Measurements from ENCODE around the gene SLC25A39. TPM values are rescaled to one million over a fixed set of nuclear protein-coding genes. Genes with fewer than 3 reads are reported as not detected.

Gene SLC25A39
- total and polyA plus RNA-seq, 9 donors, result 35.9 to 87.7 (median 70.0) TPM

GRCh38 chr17:44314524-44314868 lies 10.1 kb downstream of the SLC25A39 start:
- DNase-seq, result no peak
- Histone ChIP-seq H3K9me3 (replicated peaks; ENCODE audit: control insufficient read depth, low read depth, low read length) (no peaks in the 10 kb centered on the region), H3K36me3 (ENCODE audit: control insufficient read depth, insufficient read depth, low read length) (peaks cover 4% of the 10 kb centered on the region), H3K27ac (ENCODE audit: low read length) (no peak overlapping the region), H3K4me3 (ENCODE audit: low read length) (no peak overlapping the region), H3K27me3 (ENCODE audit: control insufficient read depth, insufficient read depth, low read length) (peaks cover 77% of the 10 kb centered on the region), H3K4me1 (ENCODE audit: control insufficient read depth, insufficient read depth, low read length) (peaks cover 10% of the 10 kb centered on the region)
- 33% methylated on average over 2 of the region's 11 CpGs for WGBS (ENCODE audit: insufficient coverage)

- H3K27me3 ChIP-seq (ENCODE audit: control insufficient read depth, insufficient read depth, low read length), result peaks cover 80% of the 10 kb centered on the region
- no peak overlapping the region for H3K4me3 ChIP-seq (ENCODE audit: low read length)
- H3K36me3 ChIP-seq (ENCODE audit: control insufficient read depth, insufficient read depth, low read length), result no peaks in the 10 kb centered on the region
- 100% methylated on average over 1 of the region's 7 CpGs for WGBS (ENCODE audit: insufficient coverage)
- H3K4me1 ChIP-seq (ENCODE audit: control insufficient read depth, insufficient read depth, low read length), result peaks cover 13% of the 10 kb centered on the region
- no peak for DNase-seq
- no peaks in the 10 kb centered on the region for H3K9me3 ChIP-seq (replicated peaks; ENCODE audit: control insufficient read depth, low read depth, low read length)
- no peak overlapping the region for H3K27ac ChIP-seq (ENCODE audit: low read length)
Measured at GRCh38 chr17:44314031-44314430, 10.6 kb downstream of the SLC25A39 start.

GRCh38 chr17:44312396-44313104 lies 12.1 kb downstream of the SLC25A39 start:
- H3K4me3 ChIP-seq (ENCODE audit: low read length), result no peak overlapping the region
- no peak overlapping the region for H3K27ac ChIP-seq (ENCODE audit: low read length)
- no peaks in the 10 kb centered on the region for H3K36me3 ChIP-seq (ENCODE audit: control insufficient read depth, insufficient read depth, low read length)
- H3K27me3 ChIP-seq (ENCODE audit: control insufficient read depth, insufficient read depth, low read length), result peaks cover 76% of the 10 kb centered on the region
- WGBS (ENCODE audit: insufficient coverage), result 73% methylated on average over 5 of the region's 17 CpGs
- H3K9me3 ChIP-seq (replicated peaks; ENCODE audit: control insufficient read depth, low read depth, low read length), result no peaks in the 10 kb centered on the region
- peaks cover 23% of the 10 kb centered on the region for H3K4me1 ChIP-seq (ENCODE audit: control insufficient read depth, insufficient read depth, low read length)
- no peak for DNase-seq

GRCh38 chr17:44311562-44312181 lies 13.0 kb downstream of the SLC25A39 start:
- no peak for DNase-seq
- no CpG with 5 or more reads among the region's 5 CpGs for WGBS (ENCODE audit: insufficient coverage)
- peaks cover 72% of the 10 kb centered on the region for H3K27me3 ChIP-seq (ENCODE audit: control insufficient read depth, insufficient read depth, low read length)

GRCh38 chr17:44310609-44311376 lies 13.8 kb downstream of the SLC25A39 start:
- Histone ChIP-seq H3K4me3 (ENCODE audit: low read length) (no peak overlapping the region), H3K4me1 (ENCODE audit: control insufficient read depth, insufficient read depth, low read length) (peaks cover 23% of the 10 kb centered on the region), H3K9me3 (replicated peaks; ENCODE audit: control insufficient read depth, low read depth, low read length) (no peaks in the 10 kb centered on the region), H3K36me3 (ENCODE audit: control insufficient read depth, insufficient read depth, low read length) (no peaks in the 10 kb centered on the region), H3K27ac (ENCODE audit: low read length) (no peak overlapping the region), H3K27me3 (ENCODE audit: control insufficient read depth, insufficient read depth, low read length) (peaks cover 64% of the 10 kb centered on the region)
- DNase-seq, result no peak
- WGBS (ENCODE audit: insufficient coverage), result 55% methylated on average over 10 of the region's 10 CpGs

More at GRCh38 chr17:44311562-44312181, 13.0 kb downstream of the SLC25A39 start:
- Histone ChIP-seq H3K9me3 (replicated peaks; ENCODE audit: control insufficient read depth, low read depth, low read length) (no peaks in the 10 kb centered on the region), H3K4me1 (ENCODE audit: control insufficient read depth, insufficient read depth, low read length) (peaks cover 26% of the 10 kb centered on the region), H3K27ac (ENCODE audit: low read length) (no peak overlapping the region), H3K4me3 (ENCODE audit: low read length) (no peak overlapping the region), H3K36me3 (ENCODE audit: control insufficient read depth, insufficient read depth, low read length) (no peaks in the 10 kb centered on the region)

- no peak overlapping the region for H3K27ac ChIP-seq (ENCODE audit: low read length)
- H3K27me3 ChIP-seq (ENCODE audit: control insufficient read depth, insufficient read depth, low read length), result peaks cover 58% of the 10 kb centered on the region
- H3K36me3 ChIP-seq (ENCODE audit: control insufficient read depth, insufficient read depth, low read length), result no peaks in the 10 kb centered on the region
- no peak overlapping the region for H3K4me3 ChIP-seq (ENCODE audit: low read length)
- no peaks in the 10 kb centered on the region for H3K9me3 ChIP-seq (replicated peaks; ENCODE audit: control insufficient read depth, low read depth, low read length)
- DNase-seq, result no peak
- peaks cover 22% of the 10 kb centered on the region for H3K4me1 ChIP-seq (ENCODE audit: control insufficient read depth, insufficient read depth, low read length)
- 100% methylated on average over 1 of the region's 2 CpGs for WGBS (ENCODE audit: insufficient coverage)
Measured at GRCh38 chr17:44310188-44310587, 14.4 kb downstream of the SLC25A39 start.

- 60% methylated on average over 5 of the region's 5 CpGs for WGBS (ENCODE audit: insufficient coverage)
- no peak overlapping the region for H3K4me3 ChIP-seq (ENCODE audit: low read length)
- no peak overlapping the region for H3K27ac ChIP-seq (ENCODE audit: low read length)
- H3K9me3 ChIP-seq (replicated peaks; ENCODE audit: control insufficient read depth, low read depth, low read length), result no peaks in the 10 kb centered on the region
- peaks cover 52% of the 10 kb centered on the region for H3K27me3 ChIP-seq (ENCODE audit: control insufficient read depth, insufficient read depth, low read length)
- DNase-seq, result no peak
- H3K4me1 ChIP-seq (ENCODE audit: control insufficient read depth, insufficient read depth, low read length), result peaks cover 16% of the 10 kb centered on the region
- no peaks in the 10 kb centered on the region for H3K36me3 ChIP-seq (ENCODE audit: control insufficient read depth, insufficient read depth, low read length)
Measured at GRCh38 chr17:44309472-44309871, 15.2 kb downstream of the SLC25A39 start.

- Histone ChIP-seq H3K27ac (ENCODE audit: low read length) (no peak overlapping the region), H3K9me3 (replicated peaks; ENCODE audit: control insufficient read depth, low read depth, low read length) (no peaks in the 10 kb centered on the region), H3K27me3 (ENCODE audit: control insufficient read depth, insufficient read depth, low read length) (peaks cover 46% of the 10 kb centered on the region), H3K4me3 (ENCODE audit: low read length) (peak overlapping the region; percentile 13), H3K36me3 (ENCODE audit: control insufficient read depth, insufficient read depth, low read length) (no peaks in the 10 kb centered on the region), H3K4me1 (ENCODE audit: control insufficient read depth, insufficient read depth, low read length) (peaks cover 16% of the 10 kb centered on the region)
- no peak for DNase-seq
- WGBS (ENCODE audit: insufficient coverage), result 0% methylated on average over 8 of the region's 15 CpGs
Measured at GRCh38 chr17:44308865-44309264, 15.8 kb downstream of the SLC25A39 start.

- peaks cover 16% of the 10 kb centered on the region for H3K4me1 ChIP-seq (ENCODE audit: control insufficient read depth, insufficient read depth, low read length)
- peak within 1 kb of the TSS; percentile 47 for H3K4me3 ChIP-seq (ENCODE audit: low read length)
- DNase-seq, result peak; percentile 94
- H3K27ac ChIP-seq (ENCODE audit: low read length), result no peak within 1 kb of the TSS
- WGBS (ENCODE audit: insufficient coverage), result under 1% methylated on average over 28 of the region's 39 CpGs
- H3K9me3 ChIP-seq (replicated peaks; ENCODE audit: control insufficient read depth, low read depth, low read length), result no peaks in the 10 kb centered on the region
- no peaks in the 10 kb centered on the region for H3K36me3 ChIP-seq (ENCODE audit: control insufficient read depth, insufficient read depth, low read length)
- H3K27me3 ChIP-seq (ENCODE audit: control insufficient read depth, insufficient read depth, low read length), result peaks cover 42% of the 10 kb centered on the region
Measured at GRCh38 chr17:44308320-44308818, 16.3 kb downstream of the SLC25A39 start, which contains the start of gene RUNDC3A. TSS of gene RUNDC3A (plus strand) at chr17:44308601. CDS start at chr17:44308833, 232 bp downstream.
